ENCODE data around the gene ADGRL1.
"Not testable (repeated sequence)": the region's sequence is repeated elsewhere in the genome, so short reads cannot be mapped to it uniquely, and the experiment has no call there.

The ADGRL1 gene

DNA sequence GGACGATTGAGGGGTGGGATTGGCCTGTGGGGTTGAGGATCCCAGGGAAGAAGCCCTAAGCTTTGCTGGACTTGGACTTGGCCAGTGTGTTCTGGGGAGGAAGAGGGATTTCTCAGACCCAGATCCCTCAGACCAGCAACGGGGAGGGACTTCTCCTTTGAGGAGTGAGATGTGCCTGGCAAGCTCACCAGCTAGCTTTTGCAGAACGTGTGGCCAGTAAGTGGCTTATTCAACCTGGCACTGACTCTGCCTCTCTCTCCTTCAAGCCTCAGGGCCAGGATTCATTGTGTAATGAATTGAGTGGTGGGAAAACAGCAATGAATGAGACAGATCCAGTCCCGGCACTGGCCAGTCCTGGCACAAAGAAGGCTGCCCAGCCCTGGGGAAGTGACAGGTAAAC is 11.9 kb upstream of the ADGRL1 start:
- DNase-seq = not testable (repeated sequence)

DNA sequence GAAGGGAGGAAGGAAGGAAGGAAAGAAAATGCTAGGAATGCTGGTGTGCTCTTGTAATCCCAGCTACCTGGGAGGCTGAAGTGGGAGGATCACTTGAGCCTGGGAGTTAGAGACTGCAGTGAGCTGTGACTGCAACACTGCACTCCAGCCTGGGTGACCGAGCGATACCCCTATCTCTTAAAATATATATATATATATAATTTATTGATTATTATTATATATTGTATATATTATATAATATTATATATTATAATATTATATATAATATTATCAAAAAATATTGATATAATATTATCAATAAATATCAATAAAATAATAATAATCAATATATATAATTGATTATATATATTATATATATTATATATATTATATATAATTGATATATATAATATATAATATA is 8.6 kb upstream of the ADGRL1 start:
- DNase-seq = no peak

GRCh38 chr19:14210182-14210581 is 4.2 kb upstream of the ADGRL1 start:
- not testable (repeated sequence) for DNase-seq

- DNase-seq = not testable (repeated sequence)
Measured at GRCh38 chr19:14209401-14209800, 3.4 kb upstream of the ADGRL1 start.

GRCh38 chr19:14208496-14208895 is 2.5 kb upstream of the ADGRL1 start:
- not testable (repeated sequence) for DNase-seq

DNA sequence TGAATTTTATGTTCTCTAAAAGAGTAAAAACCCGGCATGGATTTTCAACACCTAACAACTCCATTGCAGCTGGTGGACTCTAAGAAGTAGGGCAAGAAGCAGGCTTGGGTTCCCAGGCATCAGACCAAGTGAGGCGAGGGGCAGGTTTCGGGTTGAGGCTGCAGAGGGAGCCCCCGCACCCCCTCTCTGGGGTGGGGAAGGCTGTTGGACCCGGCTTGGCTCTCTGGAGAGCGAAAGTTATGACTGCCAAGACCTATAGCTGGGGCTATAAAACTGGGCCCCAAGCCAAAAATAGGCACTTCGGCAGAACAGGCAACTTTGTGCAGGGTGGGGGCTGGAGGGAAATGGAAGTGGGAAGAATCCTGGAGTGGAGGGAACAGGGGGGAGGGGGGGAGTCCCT is 1.8 kb upstream of the ADGRL1 start:
- not testable (repeated sequence) for DNase-seq

GRCh38 chr19:14206737-14207726 is 1.1 kb upstream of the ADGRL1 start:
- not testable (repeated sequence) for DNase-seq

GRCh38 chr19:14206308-14206707 is 339 bp upstream of the ADGRL1 start:
- DNase-seq = not testable (repeated sequence)

DNA sequence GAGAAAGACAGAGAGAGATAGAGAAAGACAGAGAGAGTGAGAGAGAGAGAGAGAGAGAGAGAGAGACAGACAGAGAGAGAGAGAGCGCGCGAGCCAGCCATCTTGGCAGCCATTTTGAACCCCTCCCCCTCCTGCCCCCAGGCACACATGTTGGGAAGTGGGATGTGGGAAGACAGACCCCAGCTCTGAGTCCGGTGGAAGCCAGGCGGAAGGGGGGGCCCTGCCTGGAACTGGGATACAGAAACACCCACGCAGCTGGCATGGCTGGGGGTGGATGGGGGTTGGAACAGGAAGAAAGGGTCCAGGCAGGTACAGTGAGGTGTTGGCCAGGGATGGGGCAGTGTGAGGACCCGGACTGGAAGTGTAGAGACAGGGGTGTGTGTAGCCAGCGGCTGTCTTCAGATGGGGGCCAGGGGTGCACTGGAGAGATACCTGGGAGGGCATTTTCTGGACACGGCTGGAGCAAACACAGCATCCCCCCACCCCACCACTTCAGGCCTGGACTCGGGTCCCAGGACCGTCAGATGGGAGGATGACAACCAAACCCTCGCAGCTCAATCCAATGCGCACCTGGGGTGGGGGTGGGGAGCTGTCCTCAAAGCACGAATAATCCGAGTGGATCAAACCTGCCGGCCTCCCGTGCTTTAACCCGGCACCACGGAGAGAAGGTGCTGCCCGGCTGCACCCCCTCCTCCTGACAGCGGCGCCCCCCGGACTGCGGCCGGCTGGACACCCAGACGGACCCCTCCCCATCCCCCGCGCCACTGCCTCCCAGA is 1.1 kb downstream of the ADGRL1 start:
- not testable (repeated sequence) for DNase-seq

DNA sequence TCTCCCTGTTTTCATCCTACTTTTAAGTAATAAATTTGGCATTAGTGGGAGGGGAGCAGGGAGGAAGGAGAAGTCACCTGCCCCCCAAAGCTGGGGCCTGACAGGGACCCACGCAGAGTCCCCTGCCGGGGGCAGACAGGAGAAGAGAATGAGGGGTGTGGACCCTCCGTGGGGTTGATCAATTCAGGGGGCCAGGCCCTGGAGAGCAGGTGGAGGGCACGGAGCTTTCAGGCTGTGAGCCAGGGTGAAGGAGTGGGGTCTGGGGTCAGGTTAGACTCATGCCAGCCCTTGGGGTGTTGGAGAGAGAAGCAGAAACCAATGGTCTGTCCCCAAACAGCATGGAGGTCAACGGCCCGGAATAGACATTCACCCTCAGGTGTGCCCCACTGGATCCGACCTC is 1.8 kb downstream of the ADGRL1 start:
- DNase-seq = not testable (repeated sequence)

DNA sequence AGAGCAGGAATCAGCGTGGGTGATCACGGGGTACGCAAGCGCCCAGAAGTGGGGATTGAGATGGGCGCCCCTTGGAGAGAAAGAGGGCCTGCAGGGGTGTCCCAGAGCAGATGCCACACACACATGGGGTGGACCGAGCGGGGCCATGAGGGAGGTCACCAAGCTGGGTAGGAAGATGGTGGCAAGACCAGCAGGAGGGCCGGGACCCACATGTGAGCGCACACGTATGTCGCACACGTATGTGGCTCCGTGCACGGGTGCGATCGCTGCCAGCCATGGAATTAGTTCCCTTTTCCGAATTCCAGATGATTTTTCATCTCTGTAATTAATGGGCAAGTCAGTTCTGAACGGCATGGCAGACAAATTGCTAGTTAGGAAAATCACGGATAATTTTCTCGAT is 2.2 kb downstream of the ADGRL1 start:
- not testable (repeated sequence) for DNase-seq

DNA sequence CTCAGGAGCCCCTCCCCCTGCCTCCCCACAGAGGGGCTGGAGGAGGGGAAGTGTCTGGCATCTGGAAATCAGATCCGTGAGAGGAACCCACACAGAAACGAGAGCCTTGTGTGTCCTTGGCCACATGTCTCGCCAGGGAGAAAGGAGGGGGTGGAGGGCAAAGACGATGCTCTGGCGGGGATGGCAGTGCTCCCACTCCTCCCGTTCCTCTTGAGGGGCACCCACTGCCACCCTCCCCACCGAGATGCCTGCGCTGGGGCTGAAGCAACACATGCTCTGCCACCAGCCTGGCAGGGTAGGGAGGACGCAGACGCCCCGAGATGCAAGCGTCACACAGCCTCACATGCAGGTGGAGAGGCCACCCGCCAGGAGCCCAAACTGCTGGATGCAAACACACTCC is 2.8 kb downstream of the ADGRL1 start:
- no peak for DNase-seq

- not testable (repeated sequence) for DNase-seq
Measured at GRCh38 chr19:14201481-14201880, 4.5 kb downstream of the ADGRL1 start.

DNA sequence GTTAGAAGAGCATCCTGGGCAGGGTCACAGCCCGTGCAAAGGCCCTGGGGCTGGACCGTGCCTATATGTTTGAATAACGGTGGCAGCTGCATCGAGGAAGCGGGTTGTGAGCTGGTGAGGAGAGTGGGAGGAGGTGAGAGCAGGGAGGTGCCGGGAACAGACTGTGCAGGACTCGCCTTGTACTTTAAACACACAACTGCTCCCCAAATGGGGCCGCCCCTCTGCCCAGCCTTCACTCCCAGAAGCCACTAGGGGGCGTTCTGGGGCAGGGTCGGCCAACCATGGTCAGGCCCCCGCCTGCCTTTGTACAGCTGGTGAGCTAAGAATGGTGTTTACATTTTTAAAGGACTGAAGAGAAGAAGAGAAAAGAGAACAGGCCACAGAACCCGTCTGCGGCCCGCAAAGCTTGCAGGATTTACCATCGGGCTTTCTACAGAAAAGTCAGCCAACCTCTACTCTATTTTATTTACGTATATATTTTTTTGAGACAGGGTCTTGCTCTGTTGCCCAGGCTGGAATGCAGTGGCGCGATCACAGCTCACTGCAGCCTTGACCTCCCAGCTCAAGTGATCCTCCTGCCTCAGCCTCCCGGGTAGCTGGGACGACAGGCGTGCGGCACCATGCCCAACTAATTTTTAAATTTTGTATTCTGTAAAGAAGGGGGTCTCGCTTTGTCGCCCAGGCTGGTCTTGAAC is 5.7 kb downstream of the ADGRL1 start:
- not testable (repeated sequence) for DNase-seq

- no peak for DNase-seq
Measured at GRCh38 chr19:14198384-14199376, 7.3 kb downstream of the ADGRL1 start.

GRCh38 chr19:14197882-14198281 is 8.1 kb downstream of the ADGRL1 start:
- DNase-seq = no peak

DNA sequence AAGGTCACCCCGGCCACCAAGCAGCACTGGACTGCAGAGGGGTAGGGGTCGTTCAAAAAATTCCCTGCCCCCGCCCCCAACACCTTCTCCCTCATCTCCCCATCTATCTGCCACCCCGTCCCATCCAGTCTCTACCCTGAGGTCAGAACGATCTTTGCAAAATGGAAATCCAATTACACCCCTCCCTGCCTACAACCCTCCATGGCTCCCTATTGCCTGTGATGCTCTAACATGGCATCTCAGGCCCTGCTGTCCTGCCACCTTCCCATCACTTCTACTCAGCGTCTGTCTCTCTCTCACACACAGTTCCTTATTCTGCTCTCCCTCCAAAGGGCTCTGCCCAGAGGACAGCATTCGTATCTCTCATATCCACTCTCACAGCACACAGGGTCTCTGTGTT is 8.7 kb downstream of the ADGRL1 start:
- DNase-seq = not testable (repeated sequence)

- DNase-seq = not testable (repeated sequence)
Measured at GRCh38 chr19:14196105-14196504, 9.9 kb downstream of the ADGRL1 start.

- not testable (repeated sequence) for DNase-seq
Measured at GRCh38 chr19:14195216-14195615, 10.8 kb downstream of the ADGRL1 start.

GRCh38 chr19:14189415-14189814 is 16.6 kb downstream of the ADGRL1 start:
- no peak for DNase-seq

DNA sequence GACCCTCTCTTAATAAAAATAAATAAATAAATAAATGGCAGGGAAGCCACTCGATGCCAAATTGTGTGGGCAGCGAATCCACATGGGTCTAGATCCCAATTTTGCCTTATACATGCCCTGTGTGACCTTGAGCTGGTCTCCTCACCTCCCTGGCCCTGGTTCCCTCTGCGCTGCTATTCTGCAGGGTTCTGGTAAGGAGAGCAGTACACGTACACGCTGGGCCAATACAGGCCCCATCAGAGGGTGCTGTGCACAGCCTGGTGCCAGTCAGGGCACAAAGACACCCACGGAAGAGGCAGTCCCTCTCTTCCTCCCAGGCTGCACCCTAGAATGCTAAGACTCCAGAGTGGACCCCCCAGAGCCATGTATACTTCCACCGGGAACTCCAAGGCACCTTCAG is 17.9 kb downstream of the ADGRL1 start:
- DNase-seq = not testable (repeated sequence)

DNA sequence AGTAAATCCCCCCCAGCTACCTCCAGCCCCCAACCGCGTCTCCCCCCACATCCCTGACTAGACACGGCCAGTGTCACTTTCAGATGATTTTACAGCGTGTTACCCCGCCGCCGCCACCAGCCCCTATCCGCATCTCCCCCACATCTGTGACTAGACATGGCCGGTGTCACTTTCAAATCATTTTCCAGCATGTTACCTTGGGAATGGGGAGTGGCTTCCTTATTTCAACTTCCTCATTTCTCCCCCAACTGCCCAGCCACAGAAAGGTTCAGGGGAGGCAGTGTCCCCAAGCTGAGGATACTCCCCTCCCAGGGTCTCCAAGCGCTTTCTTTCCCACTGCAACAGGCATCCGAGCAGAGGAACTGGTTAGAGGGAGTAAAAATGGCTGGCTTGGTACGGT is 18.4 kb downstream of the ADGRL1 start:
- no peak for DNase-seq
